Hepatocyte (in vitro differentiated cells): ENCODE measurements around the gene GALNT1. TPM values are rescaled to one million over a fixed set of nuclear protein-coding genes. Genes with fewer than 3 reads are reported as not detected.

Experiments used
- DNase-seq: peaks from one replicate; pipeline ENCODE4 v3.0.0-alpha.2; 2016; ENCODE audit warnings: low spot score
- H2AFZ ChIP-seq: fragments of 200-600 bp; sonication (generic); 2 replicates; pipeline ENCODE4 v1.6.0; 2016; ENCODE audit warnings: antibody characterized with exemption, mild to moderate bottlenecking
- H3K27ac ChIP-seq: fragments of 200-600 bp; sonication (generic); 2 replicates; pipeline ENCODE4 v1.5.1; 2016; ENCODE audit warnings: mild to moderate bottlenecking
- H3K27me3 ChIP-seq: fragments of 200-600 bp; sonication (generic); 2 replicates; pipeline ENCODE4 v1.6.1; 2016
- H3K36me3 ChIP-seq: fragments of 200-600 bp; sonication (generic); replicated peaks from 2 replicates; pipeline ENCODE4 v1.5.1; 2016; ENCODE audit warnings: low read depth; ENCODE audit not compliant: insufficient read depth
- H3K4me1 ChIP-seq: fragments of 200-600 bp; sonication (generic); 2 replicates; pipeline ENCODE4 v1.5.1; 2016; ENCODE audit warnings: mild to moderate bottlenecking, moderate library complexity; ENCODE audit not compliant: insufficient read depth
- H3K4me2 ChIP-seq: fragments of 200-600 bp; sonication (generic); 2 replicates; pipeline ENCODE4 v1.6.0; 2016
- H3K4me3 ChIP-seq: fragments of 200-600 bp; sonication (generic); 2 replicates; pipeline ENCODE4 v1.5.1; 2016; ENCODE audit warnings: mild to moderate bottlenecking
- H3K79me2 ChIP-seq: fragments of 200-600 bp; sonication (generic); 2 replicates; pipeline ENCODE4 v1.6.0; 2017; ENCODE audit warnings: mild to moderate bottlenecking
- H3K9me2 ChIP-seq: fragments of 200-600 bp; sonication (generic); replicated peaks from 2 replicates; pipeline ENCODE4 v1.6.0; 2017; ENCODE audit warnings: mild to moderate bottlenecking; ENCODE audit not compliant: insufficient read depth
- H3K9me3 ChIP-seq: fragments of 200-600 bp; sonication (generic); 2 replicates; pipeline ENCODE4 v1.5.1; 2016; ENCODE audit warnings: low read depth, mild to moderate bottlenecking
- H4K20me1 ChIP-seq: fragments of 200-600 bp; sonication (generic); 2 replicates; pipeline ENCODE4 v1.6.0; 2016; ENCODE audit warnings: mild to moderate bottlenecking; ENCODE audit not compliant: insufficient read depth, poor library complexity, severe bottlenecking
- CTCF ChIP-seq: fragments of 200-600 bp; sonication (generic); IDR thresholded peaks from 2 replicates; pipeline ENCODE4 v1.5.1; 2016; ENCODE audit warnings: antibody characterized with exemption, mild to moderate bottlenecking; ENCODE audit not compliant: poor library complexity
- EZH2 ChIP-seq: fragments of 200-600 bp; sonication (generic); IDR thresholded peaks from 2 replicates; pipeline ENCODE4 v1.6.1; 2016; ENCODE audit warnings: antibody characterized with exemption, mild to moderate bottlenecking, borderline replicate concordance
- EZH2phosphoT487 ChIP-seq: fragments of 200-600 bp; sonication (generic); IDR thresholded peaks from one replicate; pipeline ENCODE4 v1.6.1; 2018; ENCODE audit warnings: antibody characterized with exemption, mild to moderate bottlenecking, low read depth, moderate library complexity; ENCODE audit not compliant: unreplicated experiment, severe bottlenecking
- WGBS: methylation state at CpG from one replicate; pipeline ENCODE4 v1.1.6; 2016; ENCODE audit warnings: low lambda C conversion rate; ENCODE audit errors: missing lambda C conversion rate; 5-methylcytosine and 5-hydroxymethylcytosine counted together
- polyA plus RNA-seq: library from polyadenylated mRNA; unstranded; fragments of >200 nt; fragmentation: Nextera tagmentation; extraction: Ambion mirVana; gene quantifications from 2 replicates; pipeline ENCODE4 v1.2.1, GENCODE V29; 2016
- total RNA-seq: library from RNA; depleted of rRNA; stranded (reverse); fragments of >200 nt; gene quantifications from 2 replicates; pipeline ENCODE4 v1.2.3, GENCODE V29; 2014

Gene GALNT1
- total and polyA plus RNA-seq, 2 experiments from 2014 or later: 231 to 271 TPM

GRCh38 chr18:35610089-35610488, 28.5 kb downstream of the GALNT1 start:
- no peak overlapping the region for H3K4me3 ChIP-seq
- peaks cover 8% of the 10 kb centered on the region for H3K4me1 ChIP-seq
- peaks cover 71% of the 10 kb centered on the region for H4K20me1 ChIP-seq
- H3K36me3 ChIP-seq: no peaks in the 10 kb centered on the region
- H3K4me2 ChIP-seq: no peak overlapping the region
- no peaks in the 10 kb centered on the region for H3K9me3 ChIP-seq
- no peak for DNase-seq
- 71% methylated on average over 3 of the region's 3 CpGs for WGBS
- no peak for TF ChIP-seq EZH2phosphoT487
- no peak for TF ChIP-seq EZH2
- TF ChIP-seq CTCF: no peak
- H3K9me2 ChIP-seq: no peaks in the 10 kb centered on the region
- H3K27me3 ChIP-seq: no peaks in the 10 kb centered on the region
- no peak overlapping the region for H3K27ac ChIP-seq
- no peak overlapping the region for H2AFZ ChIP-seq
- H3K79me2 ChIP-seq: peaks cover 99% of the 10 kb centered on the region

- no peak for TF ChIP-seq CTCF
- TF ChIP-seq EZH2: no peak
- TF ChIP-seq EZH2phosphoT487: no peak
- H3K27me3 ChIP-seq: no peaks in the 10 kb centered on the region
- no peak overlapping the region for H3K4me2 ChIP-seq
- DNase-seq: no peak
- H3K79me2 ChIP-seq: peaks cover 99% of the 10 kb centered on the region
- H3K9me3 ChIP-seq: no peaks in the 10 kb centered on the region
- H4K20me1 ChIP-seq: peaks cover 66% of the 10 kb centered on the region
- peaks cover 8% of the 10 kb centered on the region for H3K4me1 ChIP-seq
- no peak overlapping the region for H3K4me3 ChIP-seq
- H3K27ac ChIP-seq: no peak overlapping the region
- H3K36me3 ChIP-seq: no peaks in the 10 kb centered on the region
- H2AFZ ChIP-seq: no peak overlapping the region
- H3K9me2 ChIP-seq: no peaks in the 10 kb centered on the region
Measured at GRCh38 chr18:35610724-35611123, 29.2 kb downstream of the GALNT1 start.

- H3K4me3 ChIP-seq: no peak overlapping the region
- H3K79me2 ChIP-seq: peaks cover 99% of the 10 kb centered on the region
- peaks cover 60% of the 10 kb centered on the region for H4K20me1 ChIP-seq
- WGBS: 88% methylated on average over 1 of the region's 1 CpG
- peaks cover 12% of the 10 kb centered on the region for H3K4me1 ChIP-seq
- no peak overlapping the region for H3K4me2 ChIP-seq
- TF ChIP-seq EZH2phosphoT487 (no peak), EZH2 (no peak), CTCF (no peak)
- no peaks in the 10 kb centered on the region for H3K27me3 ChIP-seq
- DNase-seq: no peak
- no peak overlapping the region for H3K27ac ChIP-seq
- H3K36me3 ChIP-seq: no peaks in the 10 kb centered on the region
- H3K9me2 ChIP-seq: no peaks in the 10 kb centered on the region
- no peaks in the 10 kb centered on the region for H3K9me3 ChIP-seq
- no peak overlapping the region for H2AFZ ChIP-seq
Measured at GRCh38 chr18:35611518-35611917, 30.0 kb downstream of the GALNT1 start.

- 94% methylated on average over 2 of the region's 2 CpGs for WGBS
- no peak for DNase-seq
- H3K27ac ChIP-seq: peak overlapping the region; percentile 81
Measured at GRCh38 chr18:35616074-35616473, 34.5 kb downstream of the GALNT1 start.

More at GRCh38 chr18:35616074-35616473, 34.5 kb downstream of the GALNT1 start:
- Histone ChIP-seq H3K4me2 (no peak overlapping the region), H3K9me3 (no peaks in the 10 kb centered on the region), H4K20me1 (peaks cover 46% of the 10 kb centered on the region), H3K36me3 (no peaks in the 10 kb centered on the region), H3K4me3 (no peak overlapping the region), H3K4me1 (peaks cover 28% of the 10 kb centered on the region), H3K9me2 (no peaks in the 10 kb centered on the region), H2AFZ (no peak overlapping the region), H3K79me2 (peaks cover 94% of the 10 kb centered on the region), H3K27me3 (no peaks in the 10 kb centered on the region)
- TF ChIP-seq CTCF (no peak), EZH2phosphoT487 (no peak), EZH2 (no peak)
